SK-N-SH treated with all-trans-retinoic acid at 6 μM for 48 hours (cell line): ENCODE measurements around the gene KCNA3.

Experiments
- ATAC-seq: fragments of 200-7000 bp; cut with Tn5 transposase; 3 replicates; pipeline ENCODE4 v1.9.1; 2020; ENCODE audit warnings: mild to moderate bottlenecking, moderate library complexity
- ARNTL ChIP-seq: fragments of 450-650 bp; formaldehyde crosslinking; IDR thresholded peaks from 2 replicates; pipeline ENCODE4 v1.5.0; 2020; ENCODE audit warnings: low read depth, mild to moderate bottlenecking, moderate library complexity, borderline replicate concordance
- BACH2 ChIP-seq: fragments of 250-450 bp; sonication (Bioruptor Pico); IDR thresholded peaks from 2 replicates; pipeline ENCODE4 v1.9.0; 2021; ENCODE audit warnings: mild to moderate bottlenecking, borderline replicate concordance
- CREB5 ChIP-seq: fragments of 250-450 bp; sonication (Bioruptor Pico); IDR thresholded peaks from 2 replicates; pipeline ENCODE4 v1.5.1; 2020; ENCODE audit warnings: low read depth, mild to moderate bottlenecking, moderate library complexity
- ESRRG ChIP-seq: fragments of 250-450 bp; sonication (Bioruptor Pico); IDR thresholded peaks from 2 replicates; pipeline ENCODE4 v1.6.1; 2021; ENCODE audit warnings: mild to moderate bottlenecking
- GLIS3 ChIP-seq: fragments of 250-450 bp; sonication (Bioruptor Pico); IDR thresholded peaks from 2 replicates; pipeline ENCODE4 v1.5.0; 2020; ENCODE audit warnings: mild to moderate bottlenecking, moderate library complexity
- ISL1 ChIP-seq: fragments of 250-450 bp; sonication (Bioruptor Pico); IDR thresholded peaks from 2 replicates; pipeline ENCODE4 v2.1.2; 2022; ENCODE audit warnings: mild to moderate bottlenecking, moderate library complexity
- OSR1 ChIP-seq: fragments of 250-450 bp; sonication (Bioruptor Pico); IDR thresholded peaks from 2 replicates; pipeline ENCODE4 v1.8.0; 2022; ENCODE audit warnings: moderate library complexity, mild to moderate bottlenecking, inconsistent platforms
- PPARA ChIP-seq: fragments of 250-450 bp; sonication (Bioruptor Pico); IDR thresholded peaks from 2 replicates; pipeline ENCODE4 v1.5.0; 2020; ENCODE audit warnings: mild to moderate bottlenecking, borderline replicate concordance
- RARB ChIP-seq: fragments of 250-450 bp; sonication (Bioruptor Pico); IDR thresholded peaks from 2 replicates; pipeline ENCODE4 v1.8.0; 2021; ENCODE audit warnings: mild to moderate bottlenecking, moderate library complexity
- SNAI2 ChIP-seq: fragments of 250-450 bp; sonication (Bioruptor Pico); IDR thresholded peaks from 2 replicates; pipeline ENCODE4 v1.5.0; 2020; ENCODE audit warnings: mild to moderate bottlenecking, moderate library complexity
- TCF4 ChIP-seq: fragments of 250-450 bp; sonication (Bioruptor Pico); IDR thresholded peaks from 2 replicates; pipeline ENCODE4 v1.8.0; 2021; ENCODE audit warnings: mild to moderate bottlenecking, moderate library complexity, borderline replicate concordance
- TOX ChIP-seq: fragments of 250-450 bp; sonication (Bioruptor Pico); IDR thresholded peaks from 2 replicates; pipeline ENCODE4 v1.8.0; 2021; ENCODE audit warnings: mild to moderate bottlenecking, moderate library complexity, borderline replicate concordance
- TSHZ2 ChIP-seq: fragments of 250-450 bp; sonication (Bioruptor Pico); IDR thresholded peaks from 2 replicates; pipeline ENCODE4 v1.5.0; 2020; ENCODE audit warnings: mild to moderate bottlenecking, moderate library complexity
- ZC3H10 ChIP-seq: fragments of 250-450 bp; sonication (Bioruptor Pico); IDR thresholded peaks from 2 replicates; pipeline ENCODE4 v1.5.1; 2021; ENCODE audit warnings: mild to moderate bottlenecking, moderate library complexity
- ZFP3 ChIP-seq: fragments of 250-450 bp; sonication (Bioruptor Pico); IDR thresholded peaks from 2 replicates; pipeline ENCODE4 v1.5.0; 2020; ENCODE audit warnings: mild to moderate bottlenecking, moderate library complexity
- ZFP30 ChIP-seq: fragments of 450-650 bp; formaldehyde crosslinking; IDR thresholded peaks from 2 replicates; pipeline ENCODE4 v1.5.0; 2022; ENCODE audit warnings: mild to moderate bottlenecking, moderate library complexity
- ZNF565 ChIP-seq: fragments of 450-650 bp; formaldehyde crosslinking; conservative IDR thresholded peaks from 2 replicates; pipeline ENCODE4 v1.5.0; 2020; ENCODE audit warnings: low read depth, mild to moderate bottlenecking, moderate library complexity
- ZNF70 ChIP-seq: fragments of 450-650 bp; formaldehyde crosslinking; IDR thresholded peaks from 2 replicates; pipeline ENCODE4 v1.5.0; 2020; ENCODE audit warnings: mild to moderate bottlenecking, moderate library complexity
- ZNF8 ChIP-seq: fragments of 450-650 bp; formaldehyde crosslinking; IDR thresholded peaks from 2 replicates; pipeline ENCODE4 v1.5.0; 2020; ENCODE audit warnings: mild to moderate bottlenecking, moderate library complexity
- TF ChIP-seq, protein P1 (sequence below): fragments of 250-450 bp; sonication (Bioruptor Pico); IDR thresholded peaks from 2 replicates; pipeline ENCODE4 v1.8.0; 2021; ENCODE audit warnings: low read depth, mild to moderate bottlenecking, moderate library complexity, borderline replicate concordance
- TF ChIP-seq, protein P2 (sequence below): fragments of 250-450 bp; sonication (Bioruptor Pico); IDR thresholded peaks from 2 replicates; pipeline ENCODE4 v1.5.1; 2021; ENCODE audit warnings: mild to moderate bottlenecking, moderate library complexity
- TF ChIP-seq, protein P3 (sequence below): fragments of 250-450 bp; sonication (Bioruptor Pico); IDR thresholded peaks from 2 replicates; pipeline ENCODE4 v1.8.0; 2020; ENCODE audit warnings: mild to moderate bottlenecking, moderate library complexity, borderline replicate concordance

Gene KCNA3

GRCh38 chr1:110634455-110635311, 40.1 kb downstream of the KCNA3 start:
- ATAC-seq, result no peak

DNA sequence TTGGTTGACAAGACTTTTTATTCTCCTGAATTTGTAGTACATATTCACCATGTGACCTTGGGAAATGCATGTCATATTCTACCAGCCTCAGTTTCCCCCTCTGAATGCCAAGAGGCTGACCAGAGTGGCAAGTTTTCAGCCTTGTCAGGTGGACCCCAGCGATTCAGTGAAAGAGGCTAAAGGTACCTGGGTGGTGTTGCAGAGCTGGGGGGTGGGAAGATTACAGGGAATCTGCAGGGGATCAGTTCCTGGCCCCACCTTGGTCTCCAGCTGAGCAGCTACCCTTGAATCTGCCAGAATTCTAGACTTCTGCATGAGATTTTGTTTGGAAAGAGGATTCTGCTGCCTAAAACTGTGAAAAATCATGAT, 40.7 kb downstream of the KCNA3 start:
- no peak for ATAC-seq

More at GRCh38 chr1:110634455-110635311, 40.1 kb downstream of the KCNA3 start:
- TF ChIP-seq ZFP30, result no peak
- TF ChIP-seq ZC3H10 (CRISPR knock-in tag), result no peak
- no peak for TF ChIP-seq ISL1 (CRISPR knock-in tag)
- TF ChIP-seq TCF4 (CRISPR knock-in tag), result no peak
- no peak for TF ChIP-seq TSHZ2 (CRISPR knock-in tag)
- no peak for TF ChIP-seq CREB5 (CRISPR knock-in tag)
- no peak for TF ChIP-seq ZNF70
- no peak for TF ChIP-seq ARNTL (CRISPR knock-in tag)
- TF ChIP-seq, protein P1, sequence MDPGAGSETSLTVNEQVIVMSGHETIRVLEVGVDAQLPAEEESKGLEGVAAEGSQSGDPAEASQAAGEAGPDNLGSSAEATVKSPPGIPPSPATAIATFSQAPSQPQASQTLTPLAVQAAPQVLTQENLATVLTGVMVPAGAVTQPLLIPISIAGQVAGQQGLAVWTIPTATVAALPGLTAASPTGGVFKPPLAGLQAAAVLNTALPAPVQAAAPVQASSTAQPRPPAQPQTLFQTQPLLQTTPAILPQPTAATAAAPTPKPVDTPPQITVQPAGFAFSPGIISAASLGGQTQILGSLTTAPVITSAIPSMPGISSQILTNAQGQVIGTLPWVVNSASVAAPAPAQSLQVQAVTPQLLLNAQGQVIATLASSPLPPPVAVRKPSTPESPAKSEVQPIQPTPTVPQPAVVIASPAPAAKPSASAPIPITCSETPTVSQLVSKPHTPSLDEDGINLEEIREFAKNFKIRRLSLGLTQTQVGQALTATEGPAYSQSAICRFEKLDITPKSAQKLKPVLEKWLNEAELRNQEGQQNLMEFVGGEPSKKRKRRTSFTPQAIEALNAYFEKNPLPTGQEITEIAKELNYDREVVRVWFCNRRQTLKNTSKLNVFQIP (CRISPR knock-in tag), result no peak
- no peak for TF ChIP-seq RARB (CRISPR knock-in tag)
- no peak for TF ChIP-seq TOX
- TF ChIP-seq, protein P2, sequence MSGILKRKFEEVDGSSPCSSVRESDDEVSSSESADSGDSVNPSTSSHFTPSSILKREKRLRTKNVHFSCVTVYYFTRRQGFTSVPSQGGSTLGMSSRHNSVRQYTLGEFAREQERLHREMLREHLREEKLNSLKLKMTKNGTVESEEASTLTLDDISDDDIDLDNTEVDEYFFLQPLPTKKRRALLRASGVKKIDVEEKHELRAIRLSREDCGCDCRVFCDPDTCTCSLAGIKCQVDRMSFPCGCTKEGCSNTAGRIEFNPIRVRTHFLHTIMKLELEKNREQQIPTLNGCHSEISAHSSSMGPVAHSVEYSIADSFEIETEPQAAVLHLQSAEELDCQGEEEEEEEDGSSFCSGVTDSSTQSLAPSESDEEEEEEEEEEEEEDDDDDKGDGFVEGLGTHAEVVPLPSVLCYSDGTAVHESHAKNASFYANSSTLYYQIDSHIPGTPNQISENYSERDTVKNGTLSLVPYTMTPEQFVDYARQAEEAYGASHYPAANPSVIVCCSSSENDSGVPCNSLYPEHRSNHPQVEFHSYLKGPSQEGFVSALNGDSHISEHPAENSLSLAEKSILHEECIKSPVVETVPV (CRISPR knock-in tag), result no peak
- TF ChIP-seq ESRRG (CRISPR knock-in tag), result no peak
- no peak for TF ChIP-seq OSR1 (CRISPR knock-in tag)
- no peak for TF ChIP-seq ZNF565 (CRISPR knock-in tag)

DNA sequence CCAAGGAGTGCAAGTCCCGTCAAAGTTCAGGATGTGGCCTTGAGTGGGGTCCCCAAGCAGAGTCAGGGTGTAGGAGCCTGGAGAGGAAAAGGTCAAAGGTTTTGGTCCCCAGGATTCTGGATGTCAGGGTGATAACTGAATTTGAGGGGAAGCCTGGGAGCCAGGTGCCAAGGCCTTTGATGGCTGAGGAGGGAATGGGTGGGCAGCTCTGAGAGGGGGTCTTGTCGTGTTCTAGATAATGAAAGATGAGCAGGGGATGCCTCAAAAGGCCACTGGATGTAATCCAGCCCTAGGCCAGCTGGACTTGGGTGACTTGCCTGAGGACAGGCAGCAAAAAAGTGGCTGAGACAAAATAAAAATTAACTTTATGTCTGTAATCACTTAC, 41.1 kb downstream of the KCNA3 start:
- ATAC-seq, result no peak

More for the DNA sequence above, 40.7 kb downstream of the KCNA3 start:
- TF ChIP-seq ZNF565 (CRISPR knock-in tag) (no peak), ZFP3 (no peak), ARNTL (CRISPR knock-in tag) (no peak), ZFP30 (no peak)
- TF ChIP-seq, all 23 proteins: peak for 0

GRCh38 chr1:110631836-110632620, 42.7 kb downstream of the KCNA3 start:
- no peak for ATAC-seq
- no peak for TF ChIP-seq TOX
- TF ChIP-seq ZFP30, result no peak
- TF ChIP-seq ZC3H10 (CRISPR knock-in tag), result no peak
- no peak for TF ChIP-seq ISL1 (CRISPR knock-in tag)
- TF ChIP-seq, protein P1 (CRISPR knock-in tag), result no peak
- no peak for TF ChIP-seq BACH2 (CRISPR knock-in tag)
- no peak for TF ChIP-seq OSR1 (CRISPR knock-in tag)
- TF ChIP-seq ZFP3, result no peak
- TF ChIP-seq ZNF8 (CRISPR knock-in tag), result no peak
- TF ChIP-seq ARNTL (CRISPR knock-in tag), result no peak
- TF ChIP-seq GLIS3 (CRISPR knock-in tag), result no peak
- no peak for TF ChIP-seq PPARA (CRISPR knock-in tag)
- no peak for TF ChIP-seq RARB (CRISPR knock-in tag)
- TF ChIP-seq, protein P3, sequence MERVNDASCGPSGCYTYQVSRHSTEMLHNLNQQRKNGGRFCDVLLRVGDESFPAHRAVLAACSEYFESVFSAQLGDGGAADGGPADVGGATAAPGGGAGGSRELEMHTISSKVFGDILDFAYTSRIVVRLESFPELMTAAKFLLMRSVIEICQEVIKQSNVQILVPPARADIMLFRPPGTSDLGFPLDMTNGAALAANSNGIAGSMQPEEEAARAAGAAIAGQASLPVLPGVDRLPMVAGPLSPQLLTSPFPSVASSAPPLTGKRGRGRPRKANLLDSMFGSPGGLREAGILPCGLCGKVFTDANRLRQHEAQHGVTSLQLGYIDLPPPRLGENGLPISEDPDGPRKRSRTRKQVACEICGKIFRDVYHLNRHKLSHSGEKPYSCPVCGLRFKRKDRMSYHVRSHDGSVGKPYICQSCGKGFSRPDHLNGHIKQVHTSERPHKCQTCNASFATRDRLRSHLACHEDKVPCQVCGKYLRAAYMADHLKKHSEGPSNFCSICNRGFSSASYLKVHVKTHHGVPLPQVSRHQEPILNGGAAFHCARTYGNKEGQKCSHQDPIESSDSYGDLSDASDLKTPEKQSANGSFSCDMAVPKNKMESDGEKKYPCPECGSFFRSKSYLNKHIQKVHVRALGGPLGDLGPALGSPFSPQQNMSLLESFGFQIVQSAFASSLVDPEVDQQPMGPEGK (CRISPR knock-in tag), result no peak

More for the DNA sequence above, 41.1 kb downstream of the KCNA3 start:
- TF ChIP-seq SNAI2 (CRISPR knock-in tag), result no peak
- TF ChIP-seq ZNF565 (CRISPR knock-in tag), result no peak
